IgD-negative memory B cell (primary cell): ENCODE results near the gene ADAP1. TPM values are rescaled to one million over a fixed set of nuclear protein-coding genes. Genes with fewer than 3 reads are reported as not detected.
"Not testable (repeated sequence)": the region's sequence is repeated elsewhere in the genome, so short reads cannot be mapped to it uniquely, and the experiment has no call there.

Source experiments
- H3K27ac Mint-ChIP-seq, 3 donors: one replicate each; pipeline ENCODE4 v1.8.0; 2020 to 2022; ENCODE audit warnings: mild to moderate bottlenecking in 3 of 3, mixed read lengths in 3 of 3, moderate library complexity in 1 of 3
- H3K27me3 Mint-ChIP-seq: one replicate; pipeline ENCODE4 v1.8.0; 2021; ENCODE audit warnings: mixed read lengths
- H3K36me3 Mint-ChIP-seq: one replicate; pipeline ENCODE4 v1.8.0; 2020; ENCODE audit warnings: mild to moderate bottlenecking, mixed read lengths
- H3K4me1 Mint-ChIP-seq, 3 donors: one replicate each; pipeline ENCODE4 v1.8.0; 2020 to 2022; ENCODE audit warnings: mixed read lengths in 3 of 3, mild to moderate bottlenecking in 1 of 3
- H3K4me3 Mint-ChIP-seq, 4 donors: one replicate each; pipeline ENCODE4 v1.8.0; 2020 to 2022; ENCODE audit warnings: mild to moderate bottlenecking in 4 of 4, mixed read lengths in 4 of 4, moderate library complexity in 3 of 4
- H3K9me3 Mint-ChIP-seq, 3 donors: one replicate each; pipeline ENCODE4 v1.8.0; 2020 to 2021; ENCODE audit warnings: mixed read lengths in 3 of 3, mild to moderate bottlenecking in 1 of 3
- polyA plus RNA-seq: library from polyadenylated mRNA; unstranded; fragments of 300-500 nt; fragmentation: Illumina TruSeq; gene quantifications from one replicate; pipeline ENCODE4 v1.2.3, GENCODE V29; 2021

ADAP1 gene
- polyA plus RNA-seq, 1 donor from 2014 or later: 6.4 TPM

- no peak overlapping the region for H3K4me3 Mint-ChIP-seq
- peaks cover 11% of the 10 kb centered on the region in 3 donors for H3K4me1 Mint-ChIP-seq
- H3K27me3 Mint-ChIP-seq: peaks cover 2% of the 10 kb centered on the region
- peaks cover 0 to 4% (median 0%) of the 10 kb centered on the region in 3 donors for H3K9me3 Mint-ChIP-seq
- H3K36me3 Mint-ChIP-seq: peaks cover 2% of the 10 kb centered on the region
- H3K27ac Mint-ChIP-seq: peak overlapping the region in 1 of 3 donors; percentile 31
Measured at GRCh38 chr7:946256-946996, 8.1 kb downstream of the ADAP1 start.

GRCh38 chr7:945556-946255 is 8.8 kb downstream of the ADAP1 start:
- H3K9me3 Mint-ChIP-seq: peaks cover 0 to 4% (median 2%) of the 10 kb centered on the region in 3 donors
- H3K4me3 Mint-ChIP-seq: no peak overlapping the region
- H3K4me1 Mint-ChIP-seq: peaks cover 10 to 12% (median 11%) of the 10 kb centered on the region in 3 donors
- H3K36me3 Mint-ChIP-seq: peaks cover 2% of the 10 kb centered on the region
- no peak overlapping the region for H3K27ac Mint-ChIP-seq
- H3K27me3 Mint-ChIP-seq: peaks cover 2% of the 10 kb centered on the region

DNA sequence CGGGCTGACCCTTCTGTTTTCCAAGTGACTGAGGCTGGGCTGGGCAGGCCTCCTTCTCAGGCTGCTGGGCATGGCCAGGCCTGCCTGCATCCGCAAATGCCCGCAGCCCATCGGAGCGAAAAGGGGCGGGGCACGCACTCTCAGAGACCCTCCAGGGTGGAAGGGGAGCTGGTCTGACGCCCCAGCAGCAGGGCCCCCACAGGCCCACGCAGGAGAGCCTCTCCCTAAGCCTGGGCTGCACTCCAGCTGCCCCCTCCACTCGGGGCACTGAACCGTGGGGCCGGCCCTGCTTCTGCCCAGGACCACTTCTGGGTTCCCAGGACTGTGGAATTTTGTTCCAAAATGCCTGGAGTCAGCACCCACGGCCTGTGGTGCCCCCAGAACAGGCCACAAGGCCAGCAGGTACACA is 9.3 kb downstream of the ADAP1 start:
- peaks cover 6 to 9% (median 7%) of the 10 kb centered on the region in 3 donors for H3K4me1 Mint-ChIP-seq
- H3K9me3 Mint-ChIP-seq: peaks cover 0 to 9% (median 2%) of the 10 kb centered on the region in 3 donors
- no peak overlapping the region for H3K4me3 Mint-ChIP-seq
- H3K27me3 Mint-ChIP-seq: peaks cover 4% of the 10 kb centered on the region
- peaks cover 5% of the 10 kb centered on the region for H3K36me3 Mint-ChIP-seq
- H3K27ac Mint-ChIP-seq: no peak overlapping the region

GRCh38 chr7:944744-945143 is 9.7 kb downstream of the ADAP1 start:
- peaks cover 4 to 6% (median 5%) of the 10 kb centered on the region in 3 donors for H3K4me1 Mint-ChIP-seq
- peaks cover 5% of the 10 kb centered on the region for H3K36me3 Mint-ChIP-seq
- H3K27me3 Mint-ChIP-seq: peaks cover 4% of the 10 kb centered on the region
- H3K27ac Mint-ChIP-seq: no peak overlapping the region
- peaks cover 0 to 9% (median 2%) of the 10 kb centered on the region in 3 donors for H3K9me3 Mint-ChIP-seq
- no peak overlapping the region for H3K4me3 Mint-ChIP-seq

GRCh38 chr7:943793-944192 is 10.7 kb downstream of the ADAP1 start:
- H3K36me3 Mint-ChIP-seq, H3K4me1 Mint-ChIP-seq, H3K27ac Mint-ChIP-seq, H3K4me3 Mint-ChIP-seq, H3K9me3 Mint-ChIP-seq, H3K27me3 Mint-ChIP-seq: not testable (repeated sequence)

DNA sequence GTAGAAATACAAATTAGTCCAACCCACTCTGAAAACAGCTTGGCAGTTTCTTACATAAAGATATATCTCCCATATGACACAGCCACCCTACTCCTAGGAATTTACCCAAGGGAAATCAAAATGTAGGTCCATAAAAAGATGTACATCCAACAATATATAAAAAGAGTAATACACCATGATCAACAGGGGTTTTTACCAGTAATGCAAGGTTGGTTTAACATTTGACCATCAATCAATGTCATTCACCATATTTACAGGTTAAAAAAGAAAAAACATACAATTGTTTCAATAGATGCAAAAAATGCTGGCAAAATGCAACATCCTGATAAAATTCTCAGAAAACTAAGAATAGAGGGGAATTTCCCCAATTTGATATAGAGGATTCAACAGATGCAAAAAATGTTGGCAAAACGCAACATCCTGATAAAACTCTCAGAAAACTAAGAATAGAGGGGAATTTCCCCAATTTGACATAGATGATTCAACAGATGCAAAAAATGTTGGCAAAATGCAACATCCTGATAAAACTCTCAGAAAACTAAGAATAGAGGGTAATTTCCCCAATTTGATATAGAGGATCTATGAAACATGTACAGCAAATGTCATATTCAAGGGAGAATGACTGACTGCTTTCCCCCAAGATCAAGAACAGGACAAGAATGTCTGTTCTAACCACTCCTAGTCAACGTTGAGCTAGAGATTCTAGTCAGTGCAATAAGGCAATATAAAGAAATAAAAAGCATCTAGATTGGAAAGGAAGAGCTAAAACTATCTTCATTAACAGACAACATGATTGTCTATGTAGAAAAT is 13.7 kb downstream of the ADAP1 start:
- peak overlapping the region in 1 of 3 donors; percentile 35 for H3K27ac Mint-ChIP-seq
- H3K4me3 Mint-ChIP-seq: no peak overlapping the region
- peaks cover 8% of the 10 kb centered on the region for H3K27me3 Mint-ChIP-seq
- peaks cover 8 to 10% (median 8%) of the 10 kb centered on the region in 3 donors for H3K4me1 Mint-ChIP-seq
- H3K9me3 Mint-ChIP-seq: peaks cover 0 to 9% (median 2%) of the 10 kb centered on the region in 3 donors
- peaks cover 2% of the 10 kb centered on the region for H3K36me3 Mint-ChIP-seq

DNA sequence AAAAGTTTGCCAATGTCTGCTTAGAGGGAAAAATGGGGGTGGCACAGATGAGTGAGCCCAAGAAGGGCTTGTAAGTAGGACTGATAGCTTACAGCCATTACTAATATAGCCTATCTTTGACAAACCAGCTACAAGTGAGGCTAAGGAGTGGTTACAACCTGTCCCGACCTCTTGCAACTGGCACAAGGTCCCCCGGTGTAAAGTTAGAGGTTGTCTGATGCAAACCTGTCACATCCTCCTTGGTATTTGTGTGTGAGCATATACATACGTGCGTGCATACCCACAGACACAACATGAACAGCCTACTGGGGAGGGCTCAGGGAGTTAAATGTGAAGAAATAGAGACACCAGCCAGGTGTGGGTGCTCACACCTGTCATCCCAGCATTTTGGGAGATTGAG is 14.6 kb downstream of the ADAP1 start:
- Mint-ChIP-seq H3K36me3 (peaks cover 2% of the 10 kb centered on the region), H3K27ac (no peak overlapping the region), H3K9me3 (peaks cover 0 to 9% (median 2%) of the 10 kb centered on the region in 3 donors), H3K4me1 (peaks cover 8 to 10% (median 8%) of the 10 kb centered on the region in 3 donors), H3K4me3 (no peak overlapping the region), H3K27me3 (peaks cover 9% of the 10 kb centered on the region)

GRCh38 chr7:938546-939185 is 15.8 kb downstream of the ADAP1 start:
- H3K4me1 Mint-ChIP-seq: peaks cover 8 to 10% (median 8%) of the 10 kb centered on the region in 3 donors
- no peak overlapping the region for H3K4me3 Mint-ChIP-seq
- no peak overlapping the region for H3K27ac Mint-ChIP-seq

DNA sequence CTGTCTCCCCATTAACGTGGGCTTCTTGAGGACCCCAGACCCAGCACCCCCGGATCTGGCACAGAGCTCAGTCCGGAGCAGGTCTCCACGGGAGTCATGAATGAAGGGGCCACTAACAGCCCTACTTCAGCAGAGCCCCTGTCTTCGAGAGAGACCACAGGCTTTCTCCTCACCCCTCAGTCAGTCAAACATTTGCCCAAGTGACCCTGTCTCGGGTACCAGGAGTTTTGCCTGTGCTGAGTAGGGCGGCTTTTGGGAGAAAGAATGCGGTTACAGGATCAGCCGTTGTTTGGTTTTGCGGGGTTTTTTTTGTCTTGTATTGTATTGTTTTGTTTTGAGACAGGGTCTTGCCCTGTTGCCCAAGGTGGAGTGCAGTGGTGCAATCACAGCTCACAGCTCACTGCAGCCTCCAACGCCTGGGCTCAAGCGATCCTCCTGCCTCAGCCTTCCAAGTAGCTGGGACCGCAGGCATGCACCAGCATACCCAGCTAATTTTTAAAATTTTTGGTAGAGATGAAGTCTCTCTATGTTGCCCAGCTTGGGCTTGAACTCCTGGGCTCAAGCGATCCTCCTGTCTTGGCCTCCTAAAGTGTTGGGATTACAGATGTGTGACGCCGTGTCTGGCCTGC is 16.5 kb downstream of the ADAP1 start:
- Mint-ChIP-seq H3K4me3 (no peak overlapping the region), H3K4me1 (peaks cover 8 to 10% (median 8%) of the 10 kb centered on the region in 3 donors), H3K9me3 (peaks cover 0 to 9% (median 2%) of the 10 kb centered on the region in 3 donors), H3K27me3 (peaks cover 9% of the 10 kb centered on the region), H3K27ac (no peak overlapping the region), H3K36me3 (peaks cover 2% of the 10 kb centered on the region)

More at GRCh38 chr7:938546-939185, 15.8 kb downstream of the ADAP1 start:
- peaks cover 2% of the 10 kb centered on the region for H3K36me3 Mint-ChIP-seq
- peaks cover 0 to 9% (median 2%) of the 10 kb centered on the region in 3 donors for H3K9me3 Mint-ChIP-seq
- peaks cover 9% of the 10 kb centered on the region for H3K27me3 Mint-ChIP-seq

DNA sequence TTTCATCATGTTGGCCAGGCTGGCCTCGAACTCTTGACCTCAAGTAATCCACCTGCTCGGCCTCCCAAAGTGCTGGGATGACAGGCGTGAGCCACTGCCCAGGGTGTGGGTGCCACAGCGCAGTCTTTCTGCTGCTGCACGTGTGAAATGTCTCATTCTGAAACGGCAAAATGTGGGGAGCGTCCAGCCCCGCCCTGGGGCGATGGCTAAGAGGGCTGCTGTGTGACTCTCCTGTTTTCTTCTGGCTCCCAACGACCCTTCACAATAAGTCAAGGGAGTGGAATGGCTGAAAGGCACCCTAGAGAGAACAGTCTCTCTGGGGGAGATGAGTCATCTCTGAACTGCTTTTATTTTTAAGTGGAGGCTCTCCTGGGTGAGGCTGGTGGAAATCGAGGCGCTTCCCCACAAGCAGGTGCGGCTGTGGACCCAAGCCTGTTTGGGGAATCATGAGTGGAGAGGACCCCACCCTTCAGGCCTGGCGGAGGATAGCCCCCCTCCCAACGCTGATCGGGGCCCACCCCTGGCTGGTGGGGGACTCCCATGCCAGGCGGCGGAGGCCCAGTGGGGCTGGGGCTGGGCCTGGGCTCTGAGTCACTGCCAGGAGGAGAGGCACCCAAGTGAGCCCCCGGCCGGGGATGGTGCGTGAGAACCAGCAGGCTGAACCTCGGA is 18.0 kb downstream of the ADAP1 start:
- Mint-ChIP-seq H3K4me1 (peaks cover 4 to 8% (median 5%) of the 10 kb centered on the region in 3 donors), H3K27ac (peak overlapping the region in 1 of 3 donors; percentile 25), H3K36me3 (peaks cover 4% of the 10 kb centered on the region), H3K9me3 (peaks cover 0 to 6% (median 2%) of the 10 kb centered on the region in 3 donors), H3K4me3 (peak overlapping the region in 2 of 4 donors; percentile 1 to 79), H3K27me3 (peaks cover 7% of the 10 kb centered on the region)

DNA sequence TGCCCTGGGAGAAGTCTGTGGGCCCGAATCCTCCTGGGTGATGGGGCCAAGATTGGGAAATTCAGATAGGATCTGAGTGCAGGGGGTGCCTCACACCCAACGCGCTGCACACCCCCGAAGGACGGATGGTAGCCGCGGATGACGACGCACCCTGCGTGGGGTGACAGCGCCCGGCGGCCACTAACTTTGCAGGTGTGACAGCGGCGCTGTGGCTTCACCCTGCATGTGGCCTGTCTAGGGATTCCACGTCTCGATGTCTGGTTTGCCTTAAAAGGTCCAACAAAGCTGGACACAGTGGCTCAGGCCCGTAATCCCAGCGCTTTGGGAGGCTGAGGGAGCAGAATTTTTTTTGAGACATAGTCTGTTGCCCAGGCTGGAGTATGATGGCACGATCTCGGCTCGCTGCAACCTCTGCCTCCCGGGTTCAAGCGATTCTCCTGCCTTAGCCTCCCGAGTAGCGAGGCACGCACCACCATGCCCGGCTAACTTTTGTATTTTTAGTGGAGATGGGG is 18.6 kb downstream of the ADAP1 start:
- H3K27me3 Mint-ChIP-seq: peaks cover 7% of the 10 kb centered on the region
- peaks cover 0 to 5% (median 0%) of the 10 kb centered on the region in 3 donors for H3K9me3 Mint-ChIP-seq
- peaks cover 4% of the 10 kb centered on the region for H3K36me3 Mint-ChIP-seq
- H3K4me3 Mint-ChIP-seq: peak overlapping the region in 2 of 4 donors; percentile 54 to 79
- H3K4me1 Mint-ChIP-seq: peaks cover 4 to 6% (median 5%) of the 10 kb centered on the region in 3 donors
- H3K27ac Mint-ChIP-seq: peak overlapping the region in 2 of 3 donors; percentile 25 to 59

GRCh38 chr7:935164-935873 is 19.2 kb downstream of the ADAP1 start:
- H3K4me1 Mint-ChIP-seq: peaks cover 4 to 5% (median 4%) of the 10 kb centered on the region in 3 donors
- peaks cover 5% of the 10 kb centered on the region for H3K27me3 Mint-ChIP-seq
- H3K27ac Mint-ChIP-seq: peak overlapping the region in 1 of 3 donors; percentile 59
- H3K4me3 Mint-ChIP-seq: peak overlapping the region in 2 of 4 donors; percentile 45 to 54
- H3K36me3 Mint-ChIP-seq: peaks cover 1% of the 10 kb centered on the region
- peaks cover 0 to under 1% (median 0%) of the 10 kb centered on the region in 3 donors for H3K9me3 Mint-ChIP-seq
